Gastrocnemius medialis (tissue), 4 donors: ENCODE measurements around the gene PTPRM.

Source experiments
- POLR2A ChIP-seq, 2 donors: fragments of 450-650 bp; IDR thresholded peaks; one replicate each; pipeline ENCODE4 v1.6.1; 2017; ENCODE audit warnings: antibody characterized with exemption in 2 of 2, mild to moderate bottlenecking in 2 of 2, moderate library complexity in 2 of 2
- TF ChIP-seq, protein P1 (sequence below), 5 experiments: fragments of 450-650 bp in 3 of 5; fragments of 200-600 bp in 2 of 5; sonication (generic) in 2 of 5; IDR thresholded peaks in 4 of 5; conservative IDR thresholded peaks in 1 of 5; 1 replicate in 4 of 5; 2 replicates in 1 of 5; pipeline ENCODE4 v1.5.1; 2016 to 2019; ENCODE audit warnings: antibody characterized with exemption in 5 of 5, mild to moderate bottlenecking in 3 of 5, moderate library complexity in 3 of 5

DNA sequence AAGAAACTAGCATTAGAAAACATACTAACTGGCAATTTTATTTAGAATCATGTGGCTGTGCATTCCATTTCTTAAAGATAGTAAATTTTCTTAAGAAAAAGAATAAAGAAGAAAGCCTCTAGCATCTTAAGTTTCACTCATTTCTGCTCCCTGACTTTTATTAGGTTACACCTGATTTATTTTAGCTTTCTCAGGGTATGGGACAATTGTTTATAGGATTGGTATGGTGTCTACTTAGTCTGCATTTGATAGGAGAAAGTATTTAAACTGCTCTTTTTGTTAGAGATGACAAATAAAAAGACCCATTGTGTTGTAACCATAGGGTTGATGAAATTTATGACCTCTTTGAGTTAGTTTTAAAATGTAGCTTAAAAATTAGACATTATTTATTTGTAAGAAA, 115.2 kb downstream of the PTPRM start:
- TF ChIP-seq, protein P1, sequence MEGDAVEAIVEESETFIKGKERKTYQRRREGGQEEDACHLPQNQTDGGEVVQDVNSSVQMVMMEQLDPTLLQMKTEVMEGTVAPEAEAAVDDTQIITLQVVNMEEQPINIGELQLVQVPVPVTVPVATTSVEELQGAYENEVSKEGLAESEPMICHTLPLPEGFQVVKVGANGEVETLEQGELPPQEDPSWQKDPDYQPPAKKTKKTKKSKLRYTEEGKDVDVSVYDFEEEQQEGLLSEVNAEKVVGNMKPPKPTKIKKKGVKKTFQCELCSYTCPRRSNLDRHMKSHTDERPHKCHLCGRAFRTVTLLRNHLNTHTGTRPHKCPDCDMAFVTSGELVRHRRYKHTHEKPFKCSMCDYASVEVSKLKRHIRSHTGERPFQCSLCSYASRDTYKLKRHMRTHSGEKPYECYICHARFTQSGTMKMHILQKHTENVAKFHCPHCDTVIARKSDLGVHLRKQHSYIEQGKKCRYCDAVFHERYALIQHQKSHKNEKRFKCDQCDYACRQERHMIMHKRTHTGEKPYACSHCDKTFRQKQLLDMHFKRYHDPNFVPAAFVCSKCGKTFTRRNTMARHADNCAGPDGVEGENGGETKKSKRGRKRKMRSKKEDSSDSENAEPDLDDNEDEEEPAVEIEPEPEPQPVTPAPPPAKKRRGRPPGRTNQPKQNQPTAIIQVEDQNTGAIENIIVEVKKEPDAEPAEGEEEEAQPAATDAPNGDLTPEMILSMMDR (IDR thresholded peaks at IDR 0.05 in 4 of 5, conservative IDR thresholded peaks at IDR 0.05 in 1 of 5) = no peak
- no peak for TF ChIP-seq POLR2A (IDR thresholded peaks at IDR 0.05)
